ENCODE results near the gene OSMR. TPM values are rescaled to one million over a fixed set of nuclear protein-coding genes. Genes with fewer than 3 reads are reported as not detected.

The OSMR gene
- total RNA-seq, 2 donors from 2014 or later = 79.2 to 190 TPM

DNA sequence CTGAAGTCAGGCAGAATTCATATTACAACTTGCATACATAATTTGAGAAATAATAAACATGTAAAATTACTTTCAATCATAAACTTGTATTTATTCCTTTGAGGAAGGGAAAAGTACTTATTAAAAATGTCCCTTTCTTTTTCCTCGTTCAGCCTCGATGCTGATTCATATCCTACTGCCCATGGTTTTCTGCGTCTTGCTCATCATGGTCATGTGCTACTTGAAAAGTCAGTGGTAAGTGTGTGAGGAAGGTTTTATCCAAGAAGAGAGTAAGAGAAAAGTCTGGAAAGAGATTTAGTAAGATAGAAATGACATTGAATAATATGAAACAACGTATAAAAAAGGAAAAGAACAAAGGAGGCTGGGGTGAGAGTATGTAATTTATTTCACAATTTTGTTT lies 85.9 kb downstream of the OSMR start:
- no peak overlapping the region for H3K4me3 ChIP-seq
- no peaks in the 10 kb centered on the region for H3K27me3 ChIP-seq (replicated peaks; ENCODE audit: insufficient read depth)
- TF ChIP-seq, protein P1, sequence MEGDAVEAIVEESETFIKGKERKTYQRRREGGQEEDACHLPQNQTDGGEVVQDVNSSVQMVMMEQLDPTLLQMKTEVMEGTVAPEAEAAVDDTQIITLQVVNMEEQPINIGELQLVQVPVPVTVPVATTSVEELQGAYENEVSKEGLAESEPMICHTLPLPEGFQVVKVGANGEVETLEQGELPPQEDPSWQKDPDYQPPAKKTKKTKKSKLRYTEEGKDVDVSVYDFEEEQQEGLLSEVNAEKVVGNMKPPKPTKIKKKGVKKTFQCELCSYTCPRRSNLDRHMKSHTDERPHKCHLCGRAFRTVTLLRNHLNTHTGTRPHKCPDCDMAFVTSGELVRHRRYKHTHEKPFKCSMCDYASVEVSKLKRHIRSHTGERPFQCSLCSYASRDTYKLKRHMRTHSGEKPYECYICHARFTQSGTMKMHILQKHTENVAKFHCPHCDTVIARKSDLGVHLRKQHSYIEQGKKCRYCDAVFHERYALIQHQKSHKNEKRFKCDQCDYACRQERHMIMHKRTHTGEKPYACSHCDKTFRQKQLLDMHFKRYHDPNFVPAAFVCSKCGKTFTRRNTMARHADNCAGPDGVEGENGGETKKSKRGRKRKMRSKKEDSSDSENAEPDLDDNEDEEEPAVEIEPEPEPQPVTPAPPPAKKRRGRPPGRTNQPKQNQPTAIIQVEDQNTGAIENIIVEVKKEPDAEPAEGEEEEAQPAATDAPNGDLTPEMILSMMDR (IDR thresholded peaks at IDR 0.05) = no peak
- peaks cover 42% of the 10 kb centered on the region for H3K36me3 ChIP-seq
- no peaks in the 10 kb centered on the region for H3K4me1 ChIP-seq (ENCODE audit: control insufficient read depth in 1 of 2, low read depth in 2 of 2)
- no peaks in the 10 kb centered on the region for H3K9me3 ChIP-seq
- no peak for ATAC-seq (ENCODE audit: insufficient number of reproducible peaks, low FRiP score, low read depth)
- DNase-seq (ENCODE audit: low spot score) = no peak
- H3K27ac ChIP-seq = no peak overlapping the region

DNA sequence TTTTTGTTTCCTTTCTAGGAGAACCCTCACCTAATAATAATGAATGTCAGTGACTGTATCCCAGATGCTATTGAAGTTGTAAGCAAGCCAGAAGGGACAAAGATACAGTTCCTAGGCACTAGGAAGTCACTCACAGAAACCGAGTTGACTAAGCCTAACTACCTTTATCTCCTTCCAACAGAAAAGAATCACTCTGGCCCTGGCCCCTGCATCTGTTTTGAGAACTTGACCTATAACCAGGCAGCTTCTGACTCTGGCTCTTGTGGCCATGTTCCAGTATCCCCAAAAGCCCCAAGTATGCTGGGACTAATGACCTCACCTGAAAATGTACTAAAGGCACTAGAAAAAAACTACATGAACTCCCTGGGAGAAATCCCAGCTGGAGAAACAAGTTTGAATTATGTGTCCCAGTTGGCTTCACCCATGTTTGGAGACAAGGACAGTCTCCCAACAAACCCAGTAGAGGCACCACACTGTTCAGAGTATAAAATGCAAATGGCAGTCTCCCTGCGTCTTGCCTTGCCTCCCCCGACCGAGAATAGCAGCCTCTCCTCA lies 87.1 kb downstream of the OSMR start:
- TF ChIP-seq, protein P1 (IDR thresholded peaks at IDR 0.05) = no peak
- H3K27ac ChIP-seq = no peak overlapping the region
- peaks cover 37% of the 10 kb centered on the region for H3K36me3 ChIP-seq
- H3K4me1 ChIP-seq (ENCODE audit: control insufficient read depth in 1 of 2, low read depth in 2 of 2) = no peaks in the 10 kb centered on the region
- no peaks in the 10 kb centered on the region for H3K27me3 ChIP-seq (replicated peaks; ENCODE audit: insufficient read depth)
- DNase-seq (ENCODE audit: low spot score) = no peak
- no peak for ATAC-seq (ENCODE audit: insufficient number of reproducible peaks, low FRiP score, low read depth)
- no peaks in the 10 kb centered on the region for H3K9me3 ChIP-seq
- no peak overlapping the region for H3K4me3 ChIP-seq

DNA sequence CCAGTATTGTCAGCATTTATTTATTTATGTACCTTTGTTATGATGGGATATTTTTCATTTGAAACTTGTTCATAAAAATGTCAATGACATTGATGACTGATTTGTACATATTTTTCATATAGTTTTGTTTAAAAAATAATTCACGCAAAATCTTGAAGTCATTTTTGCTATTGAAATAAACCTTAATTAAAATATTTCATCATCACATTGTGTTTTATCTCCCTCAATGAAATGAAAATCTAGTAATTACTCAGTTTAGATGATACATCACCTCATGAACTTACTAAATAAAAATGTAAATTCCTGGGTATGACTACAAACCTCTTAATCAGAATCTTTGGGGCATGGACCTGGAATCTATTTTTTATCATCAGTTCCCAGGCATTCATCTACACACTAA lies 89.6 kb downstream of the OSMR start:
- no peak for ATAC-seq (ENCODE audit: insufficient number of reproducible peaks, low FRiP score, low read depth)
- peaks cover 30% of the 10 kb centered on the region for H3K36me3 ChIP-seq
- TF ChIP-seq, protein P1 (IDR thresholded peaks at IDR 0.05) = no peak
- H3K4me3 ChIP-seq = no peak overlapping the region
- DNase-seq (ENCODE audit: low spot score) = no peak
- no peaks in the 10 kb centered on the region for H3K9me3 ChIP-seq
- peaks cover 0 to 6% of the 10 kb centered on the region in 2 donors for H3K4me1 ChIP-seq (ENCODE audit: control insufficient read depth in 1 of 2, low read depth in 2 of 2)
- H3K27ac ChIP-seq = no peak overlapping the region
- H3K27me3 ChIP-seq (replicated peaks; ENCODE audit: insufficient read depth) = no peaks in the 10 kb centered on the region

DNA sequence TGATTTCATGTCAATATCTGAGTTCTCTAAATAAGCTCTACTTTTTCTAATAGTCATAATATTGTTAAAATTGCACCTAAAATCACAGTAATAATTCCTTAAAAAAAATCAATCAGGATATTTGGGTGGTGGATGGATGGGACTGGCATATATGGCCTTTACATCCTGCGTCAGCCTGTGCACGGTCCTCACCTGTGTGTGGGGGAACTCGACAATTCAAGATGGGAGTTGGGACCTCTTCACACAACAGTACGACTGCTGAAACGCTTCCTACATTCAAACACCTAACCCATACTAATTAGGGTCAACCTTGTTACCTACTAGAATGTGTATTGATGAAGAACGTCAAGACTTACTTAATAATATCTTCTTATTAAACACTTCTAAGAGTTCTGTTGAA lies 90.5 kb downstream of the OSMR start:
- H3K27ac ChIP-seq = no peak overlapping the region
- TF ChIP-seq, protein P1 (IDR thresholded peaks at IDR 0.05) = no peak
- no peak overlapping the region for H3K4me3 ChIP-seq
- H3K27me3 ChIP-seq (replicated peaks; ENCODE audit: insufficient read depth) = no peaks in the 10 kb centered on the region
- no peak for ATAC-seq (ENCODE audit: insufficient number of reproducible peaks, low FRiP score, low read depth)
- H3K9me3 ChIP-seq = no peaks in the 10 kb centered on the region
- peaks cover 26% of the 10 kb centered on the region for H3K36me3 ChIP-seq
- peaks cover 0 to 6% of the 10 kb centered on the region in 2 donors for H3K4me1 ChIP-seq (ENCODE audit: control insufficient read depth in 1 of 2, low read depth in 2 of 2)
- DNase-seq (ENCODE audit: low spot score) = no peak

DNA sequence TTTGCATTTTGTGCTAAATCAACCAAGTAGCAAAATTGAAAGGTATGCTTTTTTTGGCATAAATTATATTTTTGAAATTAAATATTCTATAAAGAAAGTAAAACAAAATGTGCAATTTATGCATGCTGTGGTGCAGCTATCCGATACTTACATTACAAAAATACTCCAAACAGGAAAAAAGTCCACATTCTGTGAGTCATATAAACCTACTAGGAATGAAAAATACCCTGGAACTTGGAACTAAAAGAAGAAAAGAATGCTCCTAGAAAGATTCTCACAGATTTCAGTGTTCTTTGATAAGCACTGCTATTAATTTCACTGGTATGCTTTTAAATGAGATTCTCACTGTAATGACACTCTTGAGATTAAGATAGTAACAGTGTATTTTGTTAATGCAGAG lies 92.6 kb downstream of the OSMR start:
- Histone ChIP-seq H3K27me3 (replicated peaks; ENCODE audit: insufficient read depth) (no peaks in the 10 kb centered on the region), H3K27ac (no peak overlapping the region), H3K36me3 (peaks cover 28% of the 10 kb centered on the region), H3K4me1 (ENCODE audit: control insufficient read depth in 1 of 2, low read depth in 2 of 2) (peaks cover 0 to 6% of the 10 kb centered on the region in 2 donors), H3K9me3 (no peaks in the 10 kb centered on the region), H3K4me3 (no peak overlapping the region)
- ATAC-seq (ENCODE audit: insufficient number of reproducible peaks, low FRiP score, low read depth) (no peak), DNase-seq (ENCODE audit: low spot score) (no peak)
- TF ChIP-seq, protein P1 (IDR thresholded peaks at IDR 0.05) = no peak
